Measurements from ENCODE around the gene CRACR2A.

Gene CRACR2A

DNA sequence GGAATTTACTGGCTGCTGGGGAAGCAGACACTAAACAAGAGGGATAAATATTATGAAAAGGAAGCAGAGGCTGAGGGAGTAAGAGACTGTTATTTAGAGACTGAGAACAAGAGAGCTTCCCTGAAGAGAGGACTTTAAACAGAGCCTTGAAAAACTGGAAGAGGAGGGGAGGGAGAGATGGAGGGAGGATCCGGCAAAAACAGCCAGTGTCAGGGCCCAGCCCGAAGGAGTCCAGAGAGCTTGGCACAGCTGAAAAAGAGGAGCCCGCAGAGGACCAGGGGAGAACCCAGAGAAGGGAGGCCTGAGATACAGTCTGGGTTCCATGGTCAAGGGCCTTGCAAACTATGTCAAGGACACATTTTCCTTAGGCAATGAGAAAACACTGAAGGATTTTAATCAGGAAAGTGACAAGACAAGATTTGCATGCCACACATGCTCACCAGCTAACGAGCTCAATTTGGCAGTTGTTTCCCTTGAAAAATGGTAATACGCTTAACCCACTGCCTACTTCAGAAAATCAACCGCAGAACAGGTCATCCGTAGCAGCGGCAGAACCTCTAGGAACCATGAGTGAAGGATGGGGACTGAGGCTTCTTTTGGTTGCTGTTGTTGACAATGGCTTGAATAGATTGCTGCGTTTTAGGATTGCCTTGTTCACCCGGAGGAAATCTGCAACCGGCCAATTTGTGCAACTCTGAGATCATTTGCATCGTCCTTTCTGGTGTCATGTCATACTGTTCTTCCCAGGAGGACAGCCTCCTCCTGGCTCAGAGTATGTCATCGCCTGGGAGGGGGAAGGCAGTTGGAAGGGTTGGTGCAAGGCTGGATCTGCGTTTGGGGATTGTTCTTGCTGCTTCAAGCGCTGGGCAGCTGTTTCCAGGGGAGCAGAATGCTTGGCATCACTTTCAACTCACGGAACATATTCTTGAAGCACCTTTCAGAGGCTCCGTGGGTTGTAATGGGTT is 153.7 kb downstream of the CRACR2A start:
- DNase-seq (ENCODE audit: low read depth in 2 of 2): no peak

DNA sequence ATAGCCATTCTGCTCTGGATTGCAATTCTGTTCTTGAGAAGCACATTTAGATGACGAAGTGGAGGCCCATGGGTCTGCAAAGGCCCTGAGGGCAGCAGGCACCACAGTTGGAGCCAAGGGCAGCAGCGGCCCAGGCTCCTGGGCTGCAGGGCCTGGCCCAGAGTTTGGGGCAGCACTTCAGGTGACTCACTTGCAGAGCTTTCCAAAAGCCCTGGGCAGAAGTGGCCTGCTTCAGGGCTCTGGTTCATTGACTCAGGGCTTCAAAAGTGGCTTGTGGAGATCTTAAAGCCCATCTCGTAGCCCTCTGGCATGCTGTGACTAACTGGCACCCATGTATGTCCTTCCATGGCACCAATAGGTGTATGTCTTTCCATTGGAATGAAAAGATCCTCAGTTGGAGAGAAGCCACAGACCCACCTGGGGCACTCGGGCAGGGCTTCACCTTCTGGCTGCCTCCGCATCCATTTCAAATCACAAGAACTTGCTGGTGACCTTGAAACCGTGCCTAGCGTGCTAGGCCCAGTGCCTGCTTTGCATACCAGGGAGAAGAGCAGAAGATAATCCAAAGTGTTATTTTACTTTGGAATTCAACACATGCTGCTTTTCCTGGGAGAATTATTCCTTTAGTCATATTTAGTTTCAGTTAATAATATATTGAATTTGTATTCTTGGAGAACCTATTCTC is 155.2 kb downstream of the CRACR2A start:
- no peak for DNase-seq (ENCODE audit: low read depth in 2 of 2)

DNA sequence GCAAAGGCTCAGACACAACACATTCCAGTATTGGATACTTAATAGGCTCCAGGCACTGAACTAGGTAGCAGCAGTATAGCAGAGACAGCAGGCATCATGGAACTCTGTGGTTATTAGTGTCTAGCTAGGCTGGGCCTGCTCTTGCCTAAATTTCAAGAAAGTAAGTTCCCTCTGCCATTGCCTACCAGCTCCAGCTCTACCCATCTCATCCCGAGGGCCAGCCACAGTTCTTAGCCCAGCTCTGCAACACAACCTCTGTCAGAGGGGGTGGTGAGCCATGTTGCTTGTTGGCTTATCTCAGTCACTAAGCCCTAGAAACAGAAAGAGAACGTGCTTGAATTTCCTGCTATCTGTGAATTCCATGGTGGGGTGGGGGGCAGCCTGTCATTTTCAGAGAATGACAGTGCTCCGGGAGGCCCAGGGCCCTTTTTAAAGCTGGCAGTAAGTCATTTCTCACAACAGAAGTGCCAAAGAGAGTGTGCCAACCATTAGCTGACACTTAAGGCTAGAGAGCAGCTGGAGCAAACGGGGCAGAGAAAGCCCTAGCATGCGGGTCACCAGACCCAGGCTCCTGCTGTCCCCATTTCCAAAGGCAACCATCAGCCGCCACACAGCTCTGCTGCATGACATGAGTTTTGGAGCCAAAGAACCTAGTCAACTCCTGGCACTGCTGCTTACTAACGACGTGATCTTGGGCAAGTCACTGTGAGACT is 156.1 kb downstream of the CRACR2A start:
- no peak for DNase-seq (ENCODE audit: low read depth in 2 of 2)

DNA sequence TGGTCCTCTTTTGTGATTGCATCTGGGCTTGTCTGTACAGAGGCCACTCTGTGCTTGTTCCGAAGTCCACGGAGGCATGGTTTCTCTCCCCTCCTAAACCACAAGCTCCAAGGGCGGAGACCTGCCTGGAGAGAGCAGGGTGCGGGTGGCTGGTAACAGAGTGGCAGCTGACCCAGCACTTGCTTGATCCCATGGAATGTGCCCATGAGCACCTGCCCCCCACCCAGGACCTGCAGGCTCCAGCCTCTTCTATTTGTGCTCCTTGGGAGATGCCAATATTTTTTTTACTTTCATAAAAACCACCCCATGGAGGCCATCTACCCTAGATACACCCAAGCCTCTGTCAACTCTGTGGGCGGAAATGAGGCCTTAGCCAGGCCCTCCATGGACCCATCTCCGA is 157.2 kb downstream of the CRACR2A start:
- DNase-seq (ENCODE audit: low read depth in 2 of 2): no peak

DNA sequence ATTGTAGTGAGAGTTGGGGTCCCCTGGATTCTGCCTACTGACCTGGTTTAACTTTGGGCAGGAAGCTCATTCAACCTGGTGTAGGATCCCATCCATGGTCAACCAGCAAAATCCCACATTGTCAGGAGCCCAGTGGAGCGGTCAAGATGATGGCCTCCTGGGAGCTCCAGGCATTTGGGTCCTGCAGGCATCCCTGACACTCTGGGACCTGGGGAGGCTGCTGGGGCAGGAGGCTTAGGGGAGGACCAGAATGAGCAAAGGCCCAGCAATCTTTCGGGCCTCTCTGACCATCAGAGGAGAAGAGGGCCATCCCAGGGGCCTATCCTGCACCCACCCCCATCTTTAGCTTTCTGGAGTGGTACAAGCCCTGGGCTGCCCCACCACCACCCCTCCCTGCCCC is 157.9 kb downstream of the CRACR2A start:
- DNase-seq (ENCODE audit: low read depth in 2 of 2): no peak

DNA sequence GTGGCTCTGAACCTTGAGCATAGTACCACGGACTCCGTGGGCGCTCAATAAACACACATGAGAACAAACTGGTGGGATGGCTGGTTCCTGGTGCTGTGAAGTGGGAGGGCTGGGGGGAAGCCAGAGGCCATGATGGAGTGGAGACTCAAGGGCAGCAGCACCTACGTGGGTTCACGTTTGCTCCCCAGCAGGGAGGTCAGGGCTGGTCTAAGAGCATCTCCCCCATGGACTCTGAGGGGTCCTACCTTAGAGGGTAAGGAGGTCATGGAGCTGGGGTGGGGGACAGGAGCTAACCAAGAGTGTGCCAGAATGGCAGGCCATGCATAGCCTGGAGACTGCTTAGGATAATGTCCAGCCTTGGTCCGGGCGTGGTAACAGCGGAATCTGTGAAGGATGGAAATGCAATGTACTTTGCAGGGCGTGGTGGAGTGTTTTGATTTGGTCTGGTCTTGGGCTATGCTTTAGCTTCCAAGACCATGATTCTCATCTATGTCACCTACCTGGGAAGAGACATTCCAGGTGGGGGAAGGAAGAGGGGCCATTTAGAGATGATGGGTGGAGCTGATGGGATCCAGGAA is 158.9 kb downstream of the CRACR2A start:
- DNase-seq (ENCODE audit: low read depth in 2 of 2): no peak

DNA sequence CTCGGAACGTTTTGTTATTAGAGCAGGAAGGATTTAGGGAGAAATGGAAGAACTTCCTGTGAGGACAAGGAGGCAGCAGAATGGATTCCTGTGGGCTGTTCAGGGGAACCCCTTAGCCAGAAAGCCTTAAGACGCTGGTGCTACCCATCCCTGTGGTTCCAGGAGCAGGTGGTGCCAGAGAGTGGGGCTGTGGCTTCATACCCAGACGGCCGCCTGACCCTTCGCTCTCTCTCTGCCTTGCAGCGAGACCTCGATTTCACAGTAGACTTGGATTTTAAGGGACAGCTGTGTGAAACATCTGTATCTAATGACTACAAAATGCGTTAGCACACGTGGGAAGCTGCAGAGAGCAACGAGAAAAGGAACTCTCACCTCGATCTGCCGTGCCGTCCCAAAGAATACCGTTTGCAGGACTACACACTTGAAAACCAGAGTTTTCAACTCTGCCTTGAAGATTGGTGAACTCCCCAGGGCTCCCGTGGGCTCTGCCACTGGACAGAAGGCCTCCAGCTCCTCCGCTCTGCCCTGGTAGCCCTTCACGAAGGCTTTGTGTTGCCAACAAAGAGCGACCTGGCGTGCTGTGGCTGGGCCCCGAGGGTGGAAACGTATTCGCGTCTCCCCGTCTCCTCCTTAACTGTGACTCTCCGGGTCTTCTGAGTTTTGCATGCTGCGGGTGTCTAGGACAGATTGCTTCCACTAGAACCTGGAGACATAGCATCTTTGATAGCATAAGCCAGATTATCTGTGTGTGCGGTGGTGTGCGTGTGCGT is 159.9 kb downstream of the CRACR2A start:
- no peak for DNase-seq (ENCODE audit: low read depth in 2 of 2)

DNA sequence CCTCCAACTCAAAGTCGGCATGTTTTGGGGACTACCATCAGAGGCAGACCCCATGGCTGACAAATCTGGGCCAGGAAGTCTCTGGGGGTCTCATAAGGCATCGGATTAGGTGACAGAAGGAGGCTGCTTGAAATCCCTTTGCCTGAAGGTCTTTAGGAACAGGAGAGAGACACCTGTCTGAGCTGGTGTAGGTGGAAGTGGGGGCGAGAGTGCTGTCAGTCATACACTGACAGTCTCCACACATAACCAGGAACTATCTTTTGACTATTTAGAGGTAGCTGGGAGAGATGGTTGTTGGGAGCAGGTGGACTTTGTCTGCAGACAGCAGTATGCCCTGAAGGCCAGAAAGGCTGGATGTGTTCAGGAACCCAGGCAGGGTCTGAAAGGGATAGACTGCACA is 163.2 kb downstream of the CRACR2A start:
- no peak for DNase-seq (ENCODE audit: low read depth in 2 of 2)

DNA sequence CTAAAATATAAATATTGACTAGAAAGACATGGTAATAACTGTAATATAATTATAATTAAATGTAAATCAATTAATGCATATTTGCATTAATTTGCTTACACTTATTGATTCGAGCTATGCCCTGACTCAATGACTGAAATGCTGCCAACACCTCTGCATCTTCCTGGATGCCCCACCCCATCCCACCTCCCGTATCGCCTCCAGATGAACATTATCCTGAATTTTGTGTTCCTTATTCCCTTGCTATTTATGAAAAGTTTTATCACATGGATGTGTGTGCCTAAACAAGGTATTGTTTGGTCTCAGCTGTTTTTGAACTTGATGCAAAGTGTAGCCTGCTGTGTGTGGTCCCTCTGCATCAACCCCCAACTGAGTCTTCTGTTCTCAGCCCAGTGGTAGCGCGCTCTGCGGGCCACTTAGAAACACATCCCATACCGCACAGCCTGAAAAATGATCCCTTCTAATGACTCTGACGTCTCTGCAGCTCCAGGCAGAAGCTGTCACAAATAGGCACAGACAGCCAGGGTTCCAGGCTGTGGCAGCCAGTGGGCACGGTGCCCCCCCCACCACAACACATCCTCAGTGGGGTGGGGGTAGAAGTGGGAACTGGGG is 165.4 kb downstream of the CRACR2A start:
- no peak for DNase-seq (ENCODE audit: low read depth in 2 of 2)

DNA sequence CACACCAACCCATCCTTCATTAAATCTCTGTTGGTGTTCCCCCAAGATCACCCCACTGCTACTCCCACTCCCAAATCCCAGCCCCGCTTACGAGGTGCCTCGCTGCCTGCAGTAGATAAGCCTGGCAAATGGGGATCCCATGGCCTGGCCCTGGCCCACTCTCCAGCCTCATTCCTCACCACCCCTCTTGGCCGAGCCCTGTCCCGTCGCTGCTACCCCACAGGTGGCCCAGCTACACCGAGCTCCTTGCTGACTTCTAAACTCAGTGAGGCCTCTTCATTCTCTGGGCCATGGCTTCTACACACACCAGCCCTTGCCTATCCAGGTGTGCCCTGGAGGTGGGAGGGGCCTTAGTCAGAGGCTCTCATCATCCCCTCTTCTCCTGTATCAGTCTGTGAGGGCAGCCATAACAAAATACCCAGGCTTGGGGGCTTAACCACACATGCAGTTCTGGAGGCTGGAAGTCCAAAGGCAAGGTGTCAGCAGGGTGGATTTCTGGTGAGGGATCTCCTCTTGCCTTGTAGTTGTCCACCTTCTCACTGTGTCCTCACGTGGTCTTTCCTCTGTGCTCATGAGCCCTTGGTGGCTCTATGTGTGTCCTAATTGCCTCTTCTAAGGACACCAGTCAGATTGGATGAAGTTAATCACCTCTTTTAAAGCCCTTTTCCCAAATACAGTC is 169.1 kb downstream of the CRACR2A start:
- no peak for DNase-seq (ENCODE audit: low read depth in 2 of 2)

DNA sequence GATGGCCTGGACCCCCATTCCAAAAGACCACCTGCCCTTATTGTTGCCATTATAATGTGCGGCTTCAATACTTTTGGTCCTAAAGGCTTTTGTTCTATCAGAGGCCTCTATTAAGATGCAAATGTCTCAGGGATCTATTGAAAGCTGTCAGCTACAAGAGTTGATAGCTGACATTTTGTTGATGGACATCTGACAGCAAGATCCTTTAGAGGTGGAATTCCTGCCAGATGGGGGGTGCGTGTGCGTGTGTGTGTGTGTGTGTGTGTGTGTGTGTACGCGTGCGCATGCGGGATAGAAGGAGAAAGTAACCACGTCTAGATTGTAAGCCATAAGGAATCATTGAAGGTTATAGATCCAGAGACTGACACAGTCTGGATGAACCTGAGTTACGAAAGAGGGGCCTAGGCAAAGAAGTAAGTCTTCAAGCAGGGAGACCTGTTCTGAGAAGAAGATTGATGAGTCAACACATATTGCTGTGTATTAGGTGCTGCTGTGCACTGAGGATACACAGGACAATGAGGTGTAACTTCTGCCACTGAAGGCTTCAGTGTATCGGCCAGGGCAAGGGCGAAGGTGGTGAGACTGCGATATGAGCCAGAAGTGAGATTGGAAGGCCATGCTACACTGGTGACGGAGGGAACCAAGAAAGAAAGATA is 172.7 kb downstream of the CRACR2A start:
- DNase-seq (ENCODE audit: low read depth in 2 of 2): no peak

DNA sequence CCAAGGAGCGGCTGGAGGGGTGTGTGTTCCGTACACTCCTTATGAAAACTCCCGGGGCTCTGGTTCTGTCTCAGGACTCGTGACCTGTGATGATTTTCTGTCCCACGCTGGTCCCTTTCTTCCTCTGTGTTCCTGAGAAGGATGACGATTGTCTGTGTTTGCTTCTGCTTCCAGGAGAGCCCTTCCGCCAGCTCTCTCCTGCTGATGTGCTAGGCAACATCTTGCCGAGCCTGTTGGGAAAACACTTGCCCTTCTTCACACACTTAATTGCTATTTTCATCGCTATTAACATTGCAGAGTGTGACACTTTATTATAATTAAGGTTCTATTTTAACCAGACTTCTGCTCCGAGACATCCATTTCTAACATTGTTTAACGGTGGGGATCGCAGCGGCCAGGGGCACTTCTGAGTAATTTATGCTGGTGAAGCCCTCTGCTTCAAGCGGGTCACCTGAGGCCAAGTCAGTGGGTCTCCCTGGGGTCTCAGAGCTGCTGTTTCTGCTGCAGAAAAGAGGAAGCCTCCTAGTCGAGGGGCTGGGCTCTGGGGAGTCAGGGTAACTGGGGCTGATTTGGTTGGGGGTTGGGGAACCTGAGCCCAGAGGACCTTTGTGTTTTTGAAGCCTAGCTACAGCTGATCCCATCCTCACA is 173.3 kb downstream of the CRACR2A start:
- no peak for DNase-seq (ENCODE audit: low read depth in 2 of 2)

DNA sequence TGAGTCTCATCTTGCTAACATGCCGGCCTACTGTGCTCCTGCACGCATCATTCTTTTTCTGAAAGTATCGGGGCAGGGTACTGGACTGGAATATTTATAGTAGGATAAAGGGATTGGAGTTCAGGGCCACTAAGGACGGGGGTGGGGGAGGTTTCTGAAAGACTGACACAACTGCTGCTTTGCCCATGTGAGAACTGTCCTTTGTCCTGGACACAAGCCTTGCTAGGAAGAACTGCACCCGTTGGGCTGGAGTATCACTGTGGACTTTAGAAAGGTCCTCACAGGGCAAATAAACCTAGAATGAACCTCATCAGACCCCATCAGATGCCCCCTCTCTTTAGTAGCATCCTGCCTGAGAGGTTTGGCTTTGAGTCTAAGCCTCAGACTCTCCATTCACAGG is 174.4 kb downstream of the CRACR2A start:
- DNase-seq (ENCODE audit: low read depth in 2 of 2): no peak

DNA sequence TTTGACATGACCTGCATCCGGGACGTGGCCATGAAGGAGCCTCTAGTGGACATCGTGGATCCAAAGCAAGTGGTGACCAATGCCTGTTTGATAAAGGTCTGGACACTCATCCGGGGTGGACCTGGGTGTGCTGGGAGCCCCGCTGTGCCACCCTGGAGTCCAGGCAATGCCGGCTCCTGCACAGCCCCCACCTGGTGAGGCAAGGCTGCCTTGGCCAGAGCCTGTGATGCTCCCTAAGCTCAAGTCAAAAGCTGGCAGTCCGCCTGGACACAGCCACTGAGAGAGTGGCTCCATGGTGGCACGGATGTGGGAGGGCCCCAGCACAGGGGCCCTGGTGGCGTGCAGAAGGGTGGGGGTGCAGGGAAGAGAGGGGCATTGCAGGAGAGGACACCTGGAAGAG is 176.0 kb downstream of the CRACR2A start:
- no peak for DNase-seq (ENCODE audit: low read depth in 2 of 2)

DNA sequence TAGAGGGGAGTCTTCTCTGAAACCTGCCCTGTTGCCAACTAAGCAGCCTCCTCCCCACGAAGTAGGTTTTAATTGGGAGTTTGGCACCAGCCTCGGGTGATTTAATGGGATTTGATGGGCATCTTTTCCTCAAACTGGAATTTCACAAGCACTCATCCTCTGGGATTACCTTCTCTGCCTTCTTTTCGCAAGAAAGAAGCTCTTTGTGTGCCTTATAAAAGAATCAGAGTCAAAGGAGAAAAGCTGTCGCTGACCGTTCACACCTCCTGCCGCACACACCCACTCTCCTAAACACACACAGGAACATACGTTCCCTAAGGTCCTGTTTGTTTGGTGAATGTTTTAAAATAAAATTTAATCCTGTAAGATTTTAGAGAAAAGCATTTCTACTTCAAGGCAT is 177.9 kb downstream of the CRACR2A start:
- DNase-seq (ENCODE audit: low read depth in 2 of 2): no peak

DNA sequence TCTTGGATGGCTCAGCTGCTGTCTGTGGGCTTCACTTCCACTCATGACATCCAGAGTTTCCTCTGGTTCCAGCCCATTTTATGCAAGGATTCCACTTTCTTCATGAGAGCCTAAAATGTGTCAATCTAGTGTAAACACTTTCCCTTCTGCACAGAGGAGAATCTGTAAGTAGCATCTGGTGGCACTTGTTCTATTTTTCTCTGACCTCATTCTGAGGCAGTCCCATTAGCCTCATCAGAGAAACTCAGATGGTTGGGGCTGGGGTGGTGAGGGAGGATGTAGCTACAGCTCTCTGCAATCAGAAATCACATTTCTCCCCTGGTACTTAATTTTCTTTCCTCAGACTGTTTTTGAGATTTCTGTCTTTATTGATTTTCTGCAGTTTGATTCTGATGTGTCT is 180.3 kb downstream of the CRACR2A start:
- no peak for DNase-seq (ENCODE audit: low read depth in 2 of 2)

DNA sequence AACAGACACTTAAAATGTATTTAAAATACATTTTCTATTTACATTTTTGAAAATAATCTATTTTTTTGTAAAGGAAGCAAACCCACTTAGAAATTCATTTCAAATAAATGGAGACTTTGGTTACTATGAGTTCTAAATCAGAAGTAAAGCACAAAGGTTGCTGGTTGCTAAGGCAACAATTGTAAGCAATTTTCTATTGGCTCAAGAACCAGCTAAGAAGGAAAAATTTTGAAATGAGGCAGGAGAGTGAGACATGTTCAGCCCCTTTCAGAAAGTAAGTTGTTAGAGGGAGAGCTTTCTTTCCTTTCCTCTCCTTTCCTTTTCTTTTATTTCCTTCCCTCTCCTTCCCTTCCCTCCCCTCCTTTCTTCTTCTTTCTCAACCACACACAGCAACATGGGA is 181.2 kb downstream of the CRACR2A start:
- DNase-seq (ENCODE audit: low read depth in 2 of 2): no peak

DNA sequence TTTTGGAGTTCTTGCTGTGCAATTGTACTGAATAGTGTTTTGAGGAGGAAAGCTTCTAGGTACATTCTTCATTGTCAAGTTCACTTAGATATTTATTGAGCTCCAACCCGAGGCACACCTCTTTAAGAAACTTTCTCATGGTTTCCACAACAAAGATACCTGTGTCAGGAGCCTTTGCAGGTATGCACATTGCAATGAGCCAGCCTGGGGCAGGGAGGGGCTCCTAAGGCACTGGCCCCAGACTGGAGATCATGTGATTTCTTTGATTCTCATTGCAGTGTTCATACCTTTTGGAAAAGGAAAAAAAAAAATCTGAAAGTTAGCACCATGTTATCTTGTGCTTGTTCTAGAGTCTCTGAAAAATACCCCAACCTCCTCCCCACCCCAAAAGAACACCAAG is 181.6 kb downstream of the CRACR2A start:
- no peak for DNase-seq (ENCODE audit: low read depth in 2 of 2)

DNA sequence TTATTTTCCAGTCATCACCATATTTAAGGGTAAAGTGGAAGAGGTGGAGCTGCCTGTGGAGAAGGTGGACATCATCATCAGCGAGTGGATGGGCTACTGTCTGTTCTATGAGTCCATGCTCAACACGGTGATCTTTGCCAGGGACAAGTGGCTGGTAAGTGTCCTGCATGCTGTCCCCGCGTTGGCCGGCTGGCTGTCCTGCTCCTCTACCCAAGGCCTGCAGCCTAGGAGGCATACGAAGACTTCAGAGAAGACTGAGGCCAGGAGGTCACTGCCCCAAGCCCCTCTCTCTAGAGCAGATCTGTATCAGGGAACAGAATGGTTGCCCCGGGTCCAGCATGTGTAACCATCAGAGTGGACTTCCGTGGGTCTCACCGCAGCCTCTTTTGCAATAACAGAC is 184.2 kb downstream of the CRACR2A start:
- DNase-seq (ENCODE audit: low read depth in 2 of 2): no peak
